ENCODE results near the gene ABHD3. TPM values are rescaled to one million over a fixed set of nuclear protein-coding genes. Genes with fewer than 3 reads are reported as not detected.
"Not testable (repeated sequence)": the region's sequence is repeated elsewhere in the genome, so short reads cannot be mapped to it uniquely, and the experiment has no call there.

The ABHD3 gene
- total RNA-seq, 2 donors from 2014 or later = 48.1 to 54.4 TPM

DNA sequence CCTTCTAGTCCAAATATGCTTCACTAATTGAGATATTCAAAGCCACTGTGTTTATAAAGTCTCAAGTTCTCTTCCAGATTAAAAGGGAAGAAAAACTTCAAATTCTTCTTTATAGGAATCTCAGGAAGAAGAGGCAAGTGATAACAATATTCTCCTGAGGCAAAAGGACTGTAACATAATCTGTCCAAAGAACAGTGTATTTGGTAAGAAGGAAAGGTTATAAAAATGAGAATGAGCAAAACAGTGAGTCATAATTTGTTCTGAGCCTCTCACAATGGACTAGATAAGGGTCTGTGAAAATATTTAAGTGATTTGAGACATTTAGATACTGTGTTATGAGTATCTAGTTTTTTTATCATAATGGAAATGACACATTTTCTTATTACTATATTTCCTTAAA lies 48.2 kb downstream of the ABHD3 start:
- DNase-seq (ENCODE audit: low spot score) = no peak
- no peak for ATAC-seq
- Mint-ChIP-seq H3K4me1 (ENCODE audit: low read depth in 2 of 2) (peaks cover 0 to 7% of the 10 kb centered on the region in 2 donors), H3K4me3 (no peak overlapping the region), H3K36me3 (peaks cover 14% of the 10 kb centered on the region), H3K27ac (peak overlapping the region in 1 of 2 donors; percentile 54), H3K9me3 (no peaks in the 10 kb centered on the region), H3K27me3 (no peaks in the 10 kb centered on the region)

- Mint-ChIP-seq H3K36me3 (peaks cover 14% of the 10 kb centered on the region), H3K4me1 (ENCODE audit: low read depth in 2 of 2) (no peaks in the 10 kb centered on the region), H3K4me3 (no peak overlapping the region), H3K27me3 (no peaks in the 10 kb centered on the region), H3K9me3 (no peaks in the 10 kb centered on the region), H3K27ac (no peak overlapping the region)
- DNase-seq (ENCODE audit: low spot score) = no peak
- ATAC-seq = no peak
Measured at GRCh38 chr18:21653361-21653760, 51.2 kb downstream of the ABHD3 start.

DNA sequence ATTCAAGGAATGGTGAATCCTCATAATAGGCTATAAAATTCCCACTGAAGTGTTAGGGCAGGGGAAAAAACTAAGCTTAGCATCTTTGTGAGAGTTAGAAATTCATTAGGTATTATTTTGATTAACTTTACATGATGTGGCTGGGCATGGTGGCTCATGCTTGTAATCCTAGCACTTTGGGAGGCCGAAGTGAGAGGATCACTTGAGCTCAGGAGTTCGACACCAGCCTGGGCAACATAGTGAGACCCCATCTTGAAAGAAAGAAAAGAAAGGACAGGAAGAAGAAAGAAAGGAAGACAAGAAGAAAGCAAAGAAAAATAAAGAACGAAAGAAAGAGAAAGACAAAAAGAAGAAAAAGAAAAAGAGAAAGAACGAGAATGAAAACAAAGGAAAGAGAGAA lies 52.5 kb downstream of the ABHD3 start:
- Mint-ChIP-seq H3K27me3 (no peaks in the 10 kb centered on the region), H3K4me3 (no peak overlapping the region), H3K4me1 (ENCODE audit: low read depth in 2 of 2) (no peaks in the 10 kb centered on the region), H3K27ac (no peak overlapping the region), H3K9me3 (no peaks in the 10 kb centered on the region), H3K36me3 (peaks cover 14% of the 10 kb centered on the region)
- ATAC-seq (no peak), DNase-seq (ENCODE audit: low spot score) (no peak)

GRCh38 chr18:21650311-21650710 lies 54.3 kb downstream of the ABHD3 start:
- Mint-ChIP-seq H3K27ac (no peak overlapping the region), H3K4me3 (no peak overlapping the region), H3K4me1 (ENCODE audit: low read depth in 2 of 2) (no peaks in the 10 kb centered on the region), H3K36me3 (peaks cover 14% of the 10 kb centered on the region), H3K9me3 (no peaks in the 10 kb centered on the region), H3K27me3 (no peaks in the 10 kb centered on the region)
- ATAC-seq (no peak), DNase-seq (ENCODE audit: low spot score) (no peak)

DNA sequence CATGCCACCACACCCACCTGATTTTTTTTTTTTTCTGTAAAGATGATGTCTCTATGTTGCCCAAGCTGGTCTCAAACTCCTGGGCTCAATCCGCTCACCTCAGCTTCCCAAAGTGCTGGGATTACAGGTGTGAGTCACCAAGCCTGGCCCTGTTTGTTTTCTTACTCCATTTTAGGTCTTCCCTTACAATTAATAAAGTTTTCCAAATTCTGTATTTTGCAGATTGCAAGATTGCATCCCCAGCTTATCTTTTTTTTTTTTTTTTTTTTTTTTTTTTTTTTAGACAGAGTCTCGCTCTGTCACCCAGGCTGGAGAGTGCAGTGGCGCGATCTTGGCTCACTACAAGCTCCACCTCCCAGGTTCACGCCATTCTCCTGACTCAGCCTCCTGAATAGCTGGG lies 64.2 kb downstream of the ABHD3 start:
- DNase-seq (ENCODE audit: low spot score); H3K27ac Mint-ChIP-seq; H3K9me3 Mint-ChIP-seq; H3K4me1 Mint-ChIP-seq (ENCODE audit: low read depth in 2 of 2); ATAC-seq; H3K36me3 Mint-ChIP-seq; H3K4me3 Mint-ChIP-seq; H3K27me3 Mint-ChIP-seq: not testable (repeated sequence)

DNA sequence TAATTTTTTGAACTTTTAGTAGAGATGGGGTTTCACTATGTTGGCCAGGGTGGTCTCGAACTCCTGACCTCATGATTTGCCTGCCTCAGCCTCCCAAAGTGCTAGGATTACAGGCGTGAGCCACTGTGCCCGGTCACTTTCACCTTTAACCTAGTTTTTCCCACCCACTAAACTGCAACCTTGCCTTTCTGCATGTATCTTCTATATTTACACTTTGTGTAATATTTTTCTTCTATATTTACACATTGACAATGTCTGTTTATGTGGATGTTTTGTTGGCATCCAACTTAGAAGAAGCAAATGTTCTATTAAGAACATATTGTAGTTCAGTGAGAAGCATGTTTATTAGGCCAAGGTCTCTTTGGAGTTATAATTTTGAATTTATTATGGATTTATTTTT lies 65.8 kb downstream of the ABHD3 start:
- H3K27me3 Mint-ChIP-seq = no peaks in the 10 kb centered on the region
- no peak for ATAC-seq
- H3K27ac Mint-ChIP-seq = no peak overlapping the region
- no peak overlapping the region for H3K4me3 Mint-ChIP-seq
- H3K9me3 Mint-ChIP-seq = no peaks in the 10 kb centered on the region
- no peak for DNase-seq (ENCODE audit: low spot score)
- peaks cover 0 to 4% of the 10 kb centered on the region in 2 donors for H3K4me1 Mint-ChIP-seq (ENCODE audit: low read depth in 2 of 2)
- H3K36me3 Mint-ChIP-seq = no peaks in the 10 kb centered on the region

DNA sequence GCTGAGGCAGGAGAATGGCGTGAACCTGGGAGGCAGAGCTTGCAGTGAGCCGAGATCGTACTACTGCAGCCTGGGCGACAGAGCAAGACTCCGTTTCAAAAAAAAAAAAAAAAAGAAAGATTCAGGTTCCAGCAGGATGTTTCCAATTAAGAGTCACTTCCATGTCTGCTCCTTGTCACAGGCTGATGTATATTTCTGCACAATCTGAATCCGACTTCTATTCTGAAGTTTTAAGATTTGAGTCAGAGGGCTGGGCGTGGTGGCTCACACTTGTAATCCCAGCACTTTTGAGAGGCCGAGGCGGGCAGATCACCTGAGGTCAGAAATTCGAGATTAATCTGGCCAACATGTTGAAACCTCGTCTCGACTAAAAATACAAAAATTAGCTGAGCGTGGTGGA lies 67.8 kb downstream of the ABHD3 start:
- Mint-ChIP-seq H3K4me1 (ENCODE audit: low read depth in 2 of 2) (peaks cover 0 to 4% of the 10 kb centered on the region in 2 donors), H3K4me3 (no peak overlapping the region), H3K9me3 (no peaks in the 10 kb centered on the region), H3K27ac (peak overlapping the region in 1 of 2 donors; percentile 47), H3K36me3 (no peaks in the 10 kb centered on the region), H3K27me3 (no peaks in the 10 kb centered on the region)
- ATAC-seq (no peak), DNase-seq (ENCODE audit: low spot score) (no peak)

DNA sequence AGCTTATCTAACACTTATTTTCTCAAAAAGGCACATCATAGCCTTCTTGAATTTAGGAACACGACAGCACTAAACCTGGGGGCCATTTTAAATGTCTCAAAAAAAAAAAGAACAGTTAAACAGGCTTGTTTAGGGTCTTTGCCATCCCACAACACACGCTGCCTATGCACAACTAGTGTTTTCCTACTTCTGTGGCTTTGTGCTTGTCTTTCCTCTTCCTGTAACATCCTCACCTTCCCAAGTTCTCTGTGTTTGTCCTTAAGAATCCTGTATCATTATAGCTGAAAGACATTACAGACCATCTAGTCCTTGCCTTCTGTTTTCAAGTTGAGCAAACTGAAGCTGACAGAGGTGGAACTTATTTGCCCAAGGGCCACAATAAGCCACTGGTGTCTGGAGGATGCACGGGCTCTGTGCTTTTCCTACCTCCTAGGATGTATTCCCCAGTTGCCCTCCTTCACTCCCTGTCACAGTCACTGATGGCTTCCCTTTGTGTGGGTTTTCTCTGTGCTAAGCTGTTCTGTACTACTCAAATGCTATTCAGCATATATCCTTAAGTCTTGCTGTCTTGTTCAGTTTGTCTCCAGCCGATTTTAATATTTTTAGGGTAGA lies 69.9 kb downstream of the ABHD3 start:
- no peak for DNase-seq (ENCODE audit: low spot score)
- H3K27me3 Mint-ChIP-seq = no peaks in the 10 kb centered on the region
- no peak overlapping the region for H3K4me3 Mint-ChIP-seq
- H3K4me1 Mint-ChIP-seq (ENCODE audit: low read depth in 2 of 2) = peaks cover 0 to 4% of the 10 kb centered on the region in 2 donors
- H3K36me3 Mint-ChIP-seq = no peaks in the 10 kb centered on the region
- H3K9me3 Mint-ChIP-seq = no peaks in the 10 kb centered on the region
- no peak overlapping the region for H3K27ac Mint-ChIP-seq
- ATAC-seq = no peak

- H3K4me1 Mint-ChIP-seq (ENCODE audit: low read depth in 2 of 2) = peaks cover 7 to 17% of the 10 kb centered on the region in 2 donors
- H3K36me3 Mint-ChIP-seq = peaks cover 15% of the 10 kb centered on the region
- DNase-seq (ENCODE audit: low spot score) = no peak
- no peaks in the 10 kb centered on the region for H3K9me3 Mint-ChIP-seq
- H3K27me3 Mint-ChIP-seq = no peaks in the 10 kb centered on the region
- no peak overlapping the region for H3K4me3 Mint-ChIP-seq
- H3K27ac Mint-ChIP-seq = no peak overlapping the region
- ATAC-seq = no peak
Measured at GRCh38 chr18:21632393-21632792, 72.2 kb downstream of the ABHD3 start.

DNA sequence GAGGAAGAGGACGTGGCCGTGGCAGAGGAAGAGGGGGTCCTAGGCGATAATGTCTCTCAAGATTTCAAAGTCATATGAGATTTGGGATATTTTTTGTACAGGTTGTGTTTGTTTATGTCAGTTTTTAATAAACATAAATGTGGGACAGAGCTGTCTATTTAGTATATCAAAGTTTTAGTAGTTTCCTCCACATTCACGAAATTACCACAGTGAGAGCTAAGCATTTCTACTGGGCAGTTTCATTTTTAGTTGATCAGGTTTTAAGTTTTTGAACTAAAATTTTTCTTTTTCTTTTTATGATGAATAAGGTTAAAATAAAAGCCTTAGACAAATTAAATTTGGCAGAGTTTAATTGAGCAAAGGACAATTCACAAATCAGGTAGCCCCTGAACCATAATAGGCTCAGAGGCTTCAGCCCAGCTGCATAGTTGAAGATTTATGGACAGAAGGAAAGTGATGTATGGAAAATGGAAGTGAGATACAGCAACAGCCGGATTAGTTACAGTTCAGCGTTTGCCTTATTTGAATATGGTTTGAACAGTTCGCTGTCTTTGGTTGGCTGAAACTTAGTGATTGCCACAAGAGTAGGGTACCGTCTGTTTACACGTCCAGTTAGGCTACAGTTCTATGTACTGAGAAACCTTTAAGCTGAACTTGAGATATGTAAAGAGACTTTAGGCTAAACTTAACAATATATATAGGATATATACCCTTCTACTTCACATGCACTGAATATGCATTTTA lies 75.3 kb downstream of the ABHD3 start:
- H3K4me3 Mint-ChIP-seq = peak overlapping the region; percentile 42
- no peaks in the 10 kb centered on the region for H3K27me3 Mint-ChIP-seq
- H3K36me3 Mint-ChIP-seq = peaks cover 21% of the 10 kb centered on the region
- no peaks in the 10 kb centered on the region for H3K9me3 Mint-ChIP-seq
- H3K27ac Mint-ChIP-seq = peak overlapping the region; percentile 56 to 74
- ATAC-seq = no peak
- H3K4me1 Mint-ChIP-seq (ENCODE audit: low read depth in 2 of 2) = peaks cover 7 to 17% of the 10 kb centered on the region in 2 donors
- no peak for DNase-seq (ENCODE audit: low spot score)

DNA sequence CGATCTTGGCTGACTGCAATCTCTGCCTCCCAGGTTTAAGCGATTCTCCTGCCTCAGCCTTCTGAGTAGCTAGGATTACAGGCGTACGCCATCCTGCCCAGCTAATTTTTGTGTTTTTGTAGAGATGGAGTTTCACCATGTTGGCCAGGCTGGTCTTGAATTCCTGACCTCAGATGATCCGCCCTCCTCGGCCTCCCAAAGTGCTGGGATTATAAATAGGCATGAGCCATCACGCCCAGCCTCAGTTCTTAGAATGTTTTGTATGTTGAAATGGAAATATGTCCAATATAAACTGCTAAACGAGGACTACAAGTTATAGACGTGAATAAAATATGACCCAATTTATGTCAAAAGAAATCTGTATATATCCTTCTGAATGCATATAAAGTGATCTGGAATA lies 82.9 kb downstream of the ABHD3 start:
- not testable (repeated sequence) for ATAC-seq; H3K9me3 Mint-ChIP-seq; H3K4me3 Mint-ChIP-seq; DNase-seq (ENCODE audit: low spot score); H3K27ac Mint-ChIP-seq; H3K27me3 Mint-ChIP-seq
- peaks cover 17 to 18% of the 10 kb centered on the region in 2 donors for H3K4me1 Mint-ChIP-seq (ENCODE audit: low read depth in 2 of 2)
- H3K36me3 Mint-ChIP-seq = peaks cover 14% of the 10 kb centered on the region

DNA sequence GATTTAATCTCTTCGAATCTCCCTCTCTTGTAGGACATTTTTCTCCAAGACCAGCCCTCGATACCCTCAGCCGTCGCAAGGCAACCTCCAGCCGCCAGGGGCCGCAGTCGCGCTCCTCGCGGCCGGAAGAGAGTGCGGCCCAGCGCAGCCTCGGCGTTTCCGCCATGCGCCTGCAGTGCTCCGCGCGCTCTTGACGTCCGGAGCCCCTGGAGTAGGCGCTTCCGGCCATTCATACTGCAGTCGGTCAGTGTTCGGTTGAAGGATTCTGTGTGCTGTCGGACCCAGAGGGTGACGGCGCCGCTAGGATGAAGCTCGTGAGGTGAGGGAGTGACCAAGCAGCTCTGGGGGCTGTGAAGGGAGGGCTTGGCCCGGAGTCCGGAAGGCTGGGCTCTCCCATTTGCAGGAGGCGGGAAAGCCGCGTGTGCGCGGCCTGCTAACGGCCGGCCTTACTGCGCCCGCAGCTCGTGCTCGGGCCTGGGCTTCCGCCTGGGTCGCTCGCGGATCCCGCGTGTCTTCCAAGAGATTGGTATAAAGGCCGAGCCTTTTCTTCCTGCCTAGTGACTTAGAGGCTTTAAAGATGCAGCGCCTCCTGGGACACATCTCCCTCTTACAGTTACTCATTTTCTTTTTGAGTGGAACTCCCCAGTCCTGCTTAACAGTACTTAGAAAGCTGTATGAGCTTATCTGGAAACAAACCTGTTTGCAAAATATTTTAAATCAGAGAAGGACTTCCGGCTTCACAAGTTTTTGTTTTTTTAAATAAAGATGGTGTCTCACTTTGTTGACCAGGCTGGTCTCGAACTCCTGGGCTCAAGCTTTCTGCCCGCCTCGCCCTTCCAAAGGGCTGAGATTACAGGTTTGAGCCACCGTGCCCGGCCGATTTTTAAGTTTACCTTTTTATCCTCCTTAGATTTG lies 92.2 kb downstream of the ABHD3 start, which contains the start of gene SNRPD1:
SNRPD1 (plus strand) TSS at position 190 of the 915 bp plus-strand sequence; CDS start at position 306, 116 bp downstream.
- ATAC-seq (peak; percentile 99), DNase-seq (ENCODE audit: low spot score) (peak; percentile 93)
- Mint-ChIP-seq H3K36me3 (peaks cover 7% of the 10 kb centered on the region), H3K27me3 (no peaks in the 10 kb centered on the region), H3K4me3 (peak within 1 kb of the TSS; percentile 100), H3K9me3 (no peaks in the 10 kb centered on the region), H3K27ac (peak within 1 kb of the TSS; percentile 95 to 99), H3K4me1 (ENCODE audit: low read depth in 2 of 2) (peaks cover 16 to 29% of the 10 kb centered on the region in 2 donors)

GRCh38 chr18:21611401-21612124 lies 93.0 kb downstream of the ABHD3 start:
- Mint-ChIP-seq H3K4me3 (peak overlapping the region; percentile 100), H3K4me1 (ENCODE audit: low read depth in 2 of 2) (peaks cover 14 to 26% of the 10 kb centered on the region in 2 donors), H3K27ac (peak overlapping the region; percentile 95 to 99)
- not testable (repeated sequence) for H3K27me3 Mint-ChIP-seq; ATAC-seq; DNase-seq (ENCODE audit: low spot score); H3K9me3 Mint-ChIP-seq; H3K36me3 Mint-ChIP-seq
